ENCODE measurements around the gene PIK3R2. TPM values are rescaled to one million over a fixed set of nuclear protein-coding genes. Genes with fewer than 3 reads are reported as not detected.

PIK3R2 gene
- total RNA-seq, 1 experiment from 2014 or later: 42.8 TPM

DNA sequence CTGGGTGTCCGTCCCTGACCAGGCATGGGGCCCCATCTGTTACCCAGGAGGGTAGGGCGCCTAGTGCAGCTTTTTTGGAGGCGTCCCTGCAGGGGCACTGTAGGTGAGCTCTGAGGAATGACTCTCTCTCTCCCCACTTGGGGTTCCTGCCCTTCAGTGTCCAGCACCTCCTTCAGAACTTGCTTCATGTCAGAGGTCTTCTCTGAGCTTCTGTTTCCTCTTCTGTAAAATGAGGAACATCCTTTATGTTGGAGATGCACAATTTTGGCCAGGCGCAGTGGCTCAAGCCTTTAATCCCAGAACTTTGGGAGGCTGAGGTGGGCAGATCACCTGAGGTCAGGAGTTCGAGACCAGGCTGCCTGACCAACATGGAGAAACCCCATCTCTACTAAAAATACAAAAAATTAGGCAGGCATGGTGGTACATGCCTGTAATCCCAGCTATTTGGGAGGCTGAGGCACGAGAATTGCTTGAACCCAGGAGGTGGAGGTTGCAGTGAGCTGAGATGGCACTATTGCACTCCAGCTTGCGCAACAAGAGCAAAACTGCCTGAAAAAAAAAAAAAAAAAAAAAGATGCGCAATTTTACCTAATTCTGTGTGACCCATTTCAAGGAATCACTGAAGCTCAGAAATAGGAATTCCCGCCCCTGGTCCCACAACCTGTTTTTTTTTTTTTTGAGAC is 15.2 kb upstream of the PIK3R2 start:
- no peak for DNase-seq
- Histone ChIP-seq H3K4me2 (ENCODE audit: insufficient read depth, insufficient read length, low read length) (no peak overlapping the region), H4K5ac (ENCODE audit: insufficient read length, low read depth, low read length) (no peak overlapping the region), H3K4ac (ENCODE audit: low read depth, low read length) (no peak overlapping the region), H3K23ac (ENCODE audit: insufficient read length, low read depth, low read length) (no peak overlapping the region), H3K27me3 (ENCODE audit: insufficient read depth, low read length) (no peaks in the 10 kb centered on the region), H2BK5ac (ENCODE audit: insufficient read length, low read length) (no peak overlapping the region), H2BK20ac (ENCODE audit: low read depth, low read length, poor library complexity, severe bottlenecking) (no peak overlapping the region), H2AK5ac (ENCODE audit: insufficient read length, low read length) (no peak overlapping the region), H4K20me1 (ENCODE audit: control insufficient read depth, insufficient read depth, insufficient read length) (no peaks in the 10 kb centered on the region), H3K9ac (ENCODE audit: extremely low read depth, insufficient read length, low read length) (no peak overlapping the region), H3T11ph (ENCODE audit: low read length) (no peak overlapping the region), H3K23me2 (ENCODE audit: insufficient read length, low read depth, low read length, poor library complexity, severe bottlenecking) (no peaks in the 10 kb centered on the region), H3K27ac (ENCODE audit: insufficient read length, low read depth, low read length) (no peak overlapping the region), H3K9me3 (ENCODE audit: control insufficient read depth, low read depth, low read length) (no peaks in the 10 kb centered on the region), H3K18ac (ENCODE audit: insufficient read length, low read depth, low read length) (no peak overlapping the region), H3K4me1 (ENCODE audit: insufficient read depth, low read length) (no peaks in the 10 kb centered on the region), H3K14ac (ENCODE audit: insufficient read depth, low read length) (no peak overlapping the region), H2AFZ (ENCODE audit: low read length) (no peak overlapping the region), H2BK120ac (ENCODE audit: low read depth, low read length, poor library complexity, severe bottlenecking) (no peak overlapping the region), H4K91ac (ENCODE audit: insufficient read length, low read depth, low read length) (no peak overlapping the region), H2BK15ac (ENCODE audit: low read depth, low read length) (no peak overlapping the region), H4K8ac (replicated peaks; ENCODE audit: insufficient read length, low read depth, low read length) (no peak overlapping the region), H3K79me1 (ENCODE audit: insufficient read depth, low read depth, low read length, poor library complexity, severe bottlenecking) (no peaks in the 10 kb centered on the region), H3K79me2 (ENCODE audit: insufficient read depth, low read length) (no peaks in the 10 kb centered on the region), H3K56ac (ENCODE audit: insufficient read length, low read depth, low read length) (no peak overlapping the region), H2BK12ac (ENCODE audit: insufficient read length, low read depth, low read length) (no peak overlapping the region)
- Mint-ChIP-seq H3K36me3 (ENCODE audit: insufficient read depth in 1 of 3, low read depth in 3 of 3) (peaks cover 16 to 55% (median 45%) of the 10 kb centered on the region in 3 experiments), H3K27ac (no peak overlapping the region), H3K4me1 (no peaks in the 10 kb centered on the region), H3K4me3 (no peak overlapping the region), H3K27me3 (ENCODE audit: low read depth) (no peaks in the 10 kb centered on the region), H3K9me3 (peaks cover 0 to 4% of the 10 kb centered on the region in 2 experiments; a peak in 1 of 5 replicates)
- WGBS (ENCODE audit: extremely low coverage, insufficient read length, low lambda C conversion rate): no CpG with 5 or more reads among the region's 9 CpGs
- TF ChIP-seq, protein P1, sequence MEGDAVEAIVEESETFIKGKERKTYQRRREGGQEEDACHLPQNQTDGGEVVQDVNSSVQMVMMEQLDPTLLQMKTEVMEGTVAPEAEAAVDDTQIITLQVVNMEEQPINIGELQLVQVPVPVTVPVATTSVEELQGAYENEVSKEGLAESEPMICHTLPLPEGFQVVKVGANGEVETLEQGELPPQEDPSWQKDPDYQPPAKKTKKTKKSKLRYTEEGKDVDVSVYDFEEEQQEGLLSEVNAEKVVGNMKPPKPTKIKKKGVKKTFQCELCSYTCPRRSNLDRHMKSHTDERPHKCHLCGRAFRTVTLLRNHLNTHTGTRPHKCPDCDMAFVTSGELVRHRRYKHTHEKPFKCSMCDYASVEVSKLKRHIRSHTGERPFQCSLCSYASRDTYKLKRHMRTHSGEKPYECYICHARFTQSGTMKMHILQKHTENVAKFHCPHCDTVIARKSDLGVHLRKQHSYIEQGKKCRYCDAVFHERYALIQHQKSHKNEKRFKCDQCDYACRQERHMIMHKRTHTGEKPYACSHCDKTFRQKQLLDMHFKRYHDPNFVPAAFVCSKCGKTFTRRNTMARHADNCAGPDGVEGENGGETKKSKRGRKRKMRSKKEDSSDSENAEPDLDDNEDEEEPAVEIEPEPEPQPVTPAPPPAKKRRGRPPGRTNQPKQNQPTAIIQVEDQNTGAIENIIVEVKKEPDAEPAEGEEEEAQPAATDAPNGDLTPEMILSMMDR (conservative IDR thresholded peaks at IDR 0.05): no peak

Data from H9 (cell line).